Left ventricle myocardium inferior (tissue), 1 donor: Measurements from ENCODE around the gene ELAC2. TPM values are rescaled to one million over a fixed set of nuclear protein-coding genes. Genes with fewer than 3 reads are reported as not detected.

Experiments
- DNase-seq: peaks from one replicate; pipeline ENCODE4 v3.0.0-alpha.2; 2020
- H3K27ac ChIP-seq: fragments of 200-600 bp; replicated peaks from 2 replicates; pipeline ENCODE4 v1.8.0; 2021
- H3K27me3 ChIP-seq: fragments of 200-600 bp; 2 replicates; pipeline ENCODE4 v1.8.0; 2021; ENCODE audit warnings: low read depth
- H3K36me3 ChIP-seq: fragments of 200-600 bp; 2 replicates; pipeline ENCODE4 v1.8.0; 2021
- H3K4me1 ChIP-seq: fragments of 200-600 bp; 2 replicates; pipeline ENCODE4 v1.8.0; 2021
- H3K4me3 ChIP-seq: fragments of 200-600 bp; 2 replicates; pipeline ENCODE4 v1.8.0; 2021; ENCODE audit warnings: mild to moderate bottlenecking, moderate library complexity
- H3K9me3 ChIP-seq: fragments of 200-600 bp; replicated peaks from 2 replicates; pipeline ENCODE4 v1.8.0; 2021
- CTCF ChIP-seq: fragments of 200-600 bp; IDR thresholded peaks from 2 replicates; pipeline ENCODE4 v1.8.0; 2021; ENCODE audit warnings: antibody characterized with exemption, mild to moderate bottlenecking, borderline replicate concordance
- intact Hi-C: fragments of 100-400 bp; cut with micrococcal nuclease; formaldehyde crosslinking; loops from one replicate; pipeline ENCODE4 v1.11.0; 2022
- total RNA-seq: library from RNA; stranded (reverse); fragmentation: NEBNext Ultra II Directional; extraction: Animal tissue kit (Norgen Biotek cat#: 25700); gene quantifications from one replicate; pipeline ENCODE4 v1.2.1, GENCODE V29; 2021
- donor health status: DM: no; HTN: yes; CAD: no; lungs with severe emphysema.

Gene ELAC2
- total RNA-seq, 1 donor from 2014 or later, result 55.6 TPM

DNA sequence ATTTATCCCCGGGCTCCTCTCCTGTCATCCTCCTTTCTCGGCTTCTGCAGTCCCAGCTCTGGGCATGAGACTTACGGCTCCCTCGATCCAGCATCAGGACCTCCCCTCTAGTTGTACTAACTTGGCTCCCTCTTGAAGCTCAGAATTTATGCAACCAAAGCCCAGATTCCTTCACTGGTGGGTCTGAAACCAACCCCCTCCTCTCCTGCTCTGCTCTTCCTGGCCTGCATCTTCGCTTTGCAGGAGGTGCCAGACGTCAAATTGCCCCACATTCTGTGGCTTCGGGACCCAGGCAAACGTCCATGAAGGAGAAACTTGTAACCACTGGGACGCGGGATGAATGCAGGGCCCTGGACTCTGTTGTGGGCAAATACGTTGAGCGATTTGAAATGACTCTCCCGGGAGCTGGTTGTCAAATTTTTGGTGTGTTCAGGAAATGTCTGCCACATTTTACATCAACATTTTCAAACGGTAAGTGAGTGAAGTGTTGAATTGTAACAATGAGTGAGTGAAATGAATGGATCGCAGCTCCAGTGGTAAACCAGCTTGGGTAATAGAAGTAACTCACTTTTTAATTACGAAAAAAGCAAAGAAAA is 29.3 kb upstream of the ELAC2 start:
- Histone ChIP-seq H3K27me3 (peaks cover 68% of the 10 kb centered on the region), H3K9me3 (no peaks in the 10 kb centered on the region), H3K4me3 (no peak overlapping the region), H3K36me3 (no peaks in the 10 kb centered on the region), H3K4me1 (no peaks in the 10 kb centered on the region), H3K27ac (no peak overlapping the region)
- DNase-seq, result no peak
- TF ChIP-seq CTCF, result no peak
- intact Hi-C loops, result no loop called here

DNA sequence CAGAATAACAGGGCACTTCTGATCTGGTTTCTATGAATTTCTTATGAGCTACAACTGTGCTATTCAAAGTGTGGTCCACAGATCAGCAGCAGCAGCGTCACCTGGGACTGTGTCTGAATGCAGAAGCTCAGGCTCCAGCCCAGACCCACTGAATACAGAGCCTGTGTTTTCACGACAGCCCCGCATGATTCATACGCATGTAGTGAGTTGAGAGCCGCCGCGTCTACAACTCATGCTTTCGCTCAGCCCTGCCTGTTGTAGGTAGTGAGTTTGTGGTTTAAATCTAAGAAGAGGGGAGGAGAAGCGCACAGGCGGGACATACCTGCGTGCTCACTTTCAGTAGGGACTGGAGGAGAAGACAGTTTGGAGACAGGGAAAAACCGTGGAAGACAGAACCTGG is 28.5 kb upstream of the ELAC2 start:
- no peak for TF ChIP-seq CTCF
- no peak overlapping the region for H3K27ac ChIP-seq
- DNase-seq, result no peak
- peaks cover 68% of the 10 kb centered on the region for H3K27me3 ChIP-seq
- H3K4me3 ChIP-seq, result no peak overlapping the region
- no peaks in the 10 kb centered on the region for H3K4me1 ChIP-seq
- no peaks in the 10 kb centered on the region for H3K9me3 ChIP-seq
- no peaks in the 10 kb centered on the region for H3K36me3 ChIP-seq
- intact Hi-C loops, result no loop called here

DNA sequence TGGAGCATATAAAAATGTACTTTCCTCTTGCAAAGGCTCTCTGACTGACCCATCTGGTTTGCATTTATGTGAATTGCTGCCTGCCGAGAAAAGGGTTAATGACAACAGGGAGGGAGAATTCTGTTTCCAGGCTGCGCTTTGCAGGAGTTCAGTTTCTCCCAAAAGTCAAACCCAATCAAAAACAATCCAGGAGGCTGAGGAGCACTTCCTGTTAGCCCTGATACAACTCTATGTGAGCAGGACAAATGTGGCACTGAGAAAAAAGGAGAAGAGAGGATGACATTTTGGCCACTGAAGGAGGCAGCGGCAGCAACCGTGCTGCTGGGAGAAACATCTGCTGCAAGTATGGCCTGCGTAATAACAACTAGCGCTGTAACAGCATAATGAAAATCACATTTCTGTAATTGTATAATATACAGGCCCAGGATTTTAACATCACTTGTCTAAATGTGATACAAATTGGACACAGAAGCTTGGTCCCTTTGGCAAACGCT is 26.8 kb upstream of the ELAC2 start:
- Histone ChIP-seq H3K36me3 (no peaks in the 10 kb centered on the region), H3K4me3 (no peak overlapping the region), H3K4me1 (no peaks in the 10 kb centered on the region), H3K27ac (no peak overlapping the region), H3K27me3 (peaks cover 60% of the 10 kb centered on the region), H3K9me3 (no peaks in the 10 kb centered on the region)
- TF ChIP-seq CTCF, result no peak
- DNase-seq, result no peak
- intact Hi-C loops, result no loop called here

- no peak for DNase-seq
- Histone ChIP-seq H3K27me3 (peaks cover 29% of the 10 kb centered on the region), H3K27ac (no peak overlapping the region), H3K36me3 (no peaks in the 10 kb centered on the region), H3K4me3 (no peak overlapping the region), H3K9me3 (peaks cover 26% of the 10 kb centered on the region), H3K4me1 (no peaks in the 10 kb centered on the region)
- no peak for TF ChIP-seq CTCF
- intact Hi-C loops, result no loop called here
These were observed 21.3 kb upstream of the ELAC2 start for GRCh38 chr17:13038931-13039665.

GRCh38 chr17:13036751-13037150 is 18.9 kb upstream of the ELAC2 start:
- Histone ChIP-seq H3K27ac (no peak overlapping the region), H3K4me3 (no peak overlapping the region)
- intact Hi-C loops, result no loop called here

More at GRCh38 chr17:13036751-13037150, 18.9 kb upstream of the ELAC2 start:
- Histone ChIP-seq H3K36me3 (no peaks in the 10 kb centered on the region), H3K27me3 (peaks cover 10% of the 10 kb centered on the region), H3K4me1 (no peaks in the 10 kb centered on the region), H3K9me3 (peaks cover 26% of the 10 kb centered on the region)
- no peak for DNase-seq
- no peak for TF ChIP-seq CTCF
